HL-60/S4 treated with retinoic acid at 250 ng/mL for 4 days and 3 days (cell line): ENCODE results near the gene ZNF469.

ENCODE experiments used
- in situ Hi-C: fragments of 300-500 bp; cut with MboI; formaldehyde crosslinking; loops from 2 replicates; pipeline ENCODE4 v1.7.0; 2022; ENCODE audit warnings: low sequenced_read_pairs

Gene ZNF469

DNA sequence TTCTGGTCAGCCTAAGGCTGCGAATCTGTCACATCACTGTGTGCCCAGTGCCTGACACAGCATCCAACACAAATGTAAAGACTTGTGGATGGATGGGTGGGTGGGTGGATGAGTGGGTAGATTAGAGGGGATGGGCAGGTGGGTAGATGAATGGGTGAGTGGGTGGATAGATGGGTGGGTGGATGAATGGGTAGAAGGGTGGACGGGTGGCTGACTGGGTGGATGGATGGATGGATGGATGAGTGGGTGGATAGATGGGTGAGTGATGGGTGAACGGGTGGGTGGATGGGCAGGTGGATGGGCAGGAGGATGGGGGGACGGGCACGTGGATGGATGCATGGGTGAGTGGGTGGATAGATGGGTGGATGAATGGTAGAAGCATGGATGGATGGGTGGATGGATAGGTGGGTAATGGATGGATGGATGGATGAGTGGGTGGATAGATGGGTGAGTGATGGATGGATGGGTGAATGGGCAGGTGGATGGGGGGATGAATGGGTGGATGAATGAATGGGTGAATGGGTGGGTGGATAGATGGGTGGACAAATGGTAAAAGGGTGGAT is 39.2 kb downstream of the ZNF469 start:
- in situ Hi-C loops, result no loop called here

DNA sequence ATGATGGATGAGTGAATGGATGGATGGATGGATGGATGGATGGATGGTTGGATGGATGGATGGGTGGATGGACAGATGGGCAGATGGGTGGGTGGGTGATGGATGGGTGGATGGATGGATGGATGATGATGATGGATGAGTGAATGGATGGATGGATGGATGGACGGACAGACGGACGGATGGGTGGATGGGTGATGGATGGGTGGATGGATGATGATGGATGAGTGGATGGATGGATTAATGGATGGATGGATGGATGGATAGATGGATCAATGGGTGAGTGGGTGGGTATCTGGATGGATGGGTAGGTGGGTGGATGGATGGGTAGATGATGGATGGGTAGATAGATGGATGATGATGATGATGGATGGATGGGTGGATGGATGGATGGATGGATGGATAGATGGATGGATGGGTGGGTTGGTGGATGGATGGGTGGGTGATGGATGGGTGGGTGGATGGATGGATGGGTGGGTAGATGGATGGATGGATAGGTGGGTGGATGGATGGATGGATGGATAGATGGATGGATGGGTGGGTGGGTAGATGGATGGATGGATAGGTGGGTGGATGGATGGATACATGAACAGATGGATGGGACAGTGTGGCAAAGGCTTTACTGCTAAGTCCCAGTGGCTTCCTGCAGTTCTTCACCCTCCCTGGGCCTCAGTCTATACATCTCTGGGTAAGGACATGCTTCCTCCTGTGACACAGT is 40.1 kb downstream of the ZNF469 start:
- in situ Hi-C loops, result no loop called here

DNA sequence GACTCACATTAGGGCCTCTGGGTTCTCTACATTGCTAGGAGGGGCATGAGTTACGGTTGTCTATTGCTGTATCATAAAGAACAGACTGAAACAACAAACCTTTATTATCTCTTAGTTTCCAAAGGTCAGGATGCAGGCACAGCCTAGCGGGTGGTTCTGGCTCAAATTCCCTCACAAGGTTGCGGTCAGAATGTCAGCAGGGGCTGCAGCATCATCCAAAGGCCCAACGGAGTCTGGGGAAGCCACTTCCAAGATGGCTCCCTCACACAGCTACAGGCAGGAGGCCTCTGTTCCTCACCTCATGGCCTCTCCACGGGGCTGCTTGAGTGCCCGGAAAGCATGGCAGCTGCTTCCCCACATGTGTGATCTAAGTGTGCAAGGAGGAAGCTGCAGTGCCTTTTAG is 40.7 kb downstream of the ZNF469 start:
- in situ Hi-C loops, result no loop called here

DNA sequence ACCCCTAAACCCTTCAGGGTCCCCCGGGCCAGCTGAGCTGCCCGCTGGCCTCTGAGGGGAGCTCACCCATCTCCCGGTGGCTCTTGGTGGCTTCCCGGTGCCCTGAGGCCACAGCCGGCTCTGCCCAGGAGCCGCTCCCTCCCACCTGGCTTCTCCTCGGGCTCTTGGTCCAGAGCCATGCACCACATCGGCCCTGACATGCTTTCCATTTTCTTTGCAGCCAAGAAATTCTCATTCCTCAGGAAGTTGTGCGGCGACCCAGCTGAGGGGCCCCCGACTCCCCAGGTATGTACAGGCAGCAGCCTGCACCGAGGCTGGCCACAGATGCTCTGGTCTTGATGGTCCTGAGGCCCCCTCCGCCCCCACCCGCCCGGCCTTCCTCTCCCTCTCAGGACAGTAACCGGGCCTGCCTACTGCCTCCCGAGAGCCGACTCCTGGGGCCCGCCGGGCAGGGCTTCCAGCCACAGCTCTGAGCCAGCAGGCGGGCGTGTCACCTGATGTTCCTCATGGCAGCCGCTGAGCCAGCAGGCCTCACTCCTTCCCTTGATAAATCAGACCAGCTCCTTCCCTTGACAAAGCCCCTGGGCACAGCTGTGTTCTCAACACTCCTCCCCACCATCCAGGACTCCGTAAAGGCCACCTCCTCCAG is 42.0 kb downstream of the ZNF469 start:
- in situ Hi-C loops, result no loop called here

DNA sequence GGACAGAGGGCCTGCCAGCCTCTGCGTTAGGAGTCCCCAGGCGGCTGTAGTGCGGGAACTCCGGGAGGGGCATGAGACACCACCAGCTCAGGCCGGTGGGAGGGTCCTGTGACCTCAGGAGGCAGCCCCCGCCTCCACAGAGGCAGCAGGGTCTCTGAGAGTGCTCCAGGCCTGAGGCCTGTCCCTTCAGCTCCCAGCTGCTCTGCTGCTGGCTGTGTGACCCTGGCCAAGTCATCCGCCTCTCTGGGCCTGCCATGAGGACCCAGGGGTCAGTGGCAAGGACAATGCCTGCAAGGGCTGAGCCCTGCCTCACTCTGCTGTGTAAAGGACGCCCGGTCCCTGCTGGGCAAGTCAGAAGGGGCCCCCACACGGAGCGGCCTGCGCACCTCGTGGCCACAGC is 43.3 kb downstream of the ZNF469 start:
- in situ Hi-C loops, result no loop called here

DNA sequence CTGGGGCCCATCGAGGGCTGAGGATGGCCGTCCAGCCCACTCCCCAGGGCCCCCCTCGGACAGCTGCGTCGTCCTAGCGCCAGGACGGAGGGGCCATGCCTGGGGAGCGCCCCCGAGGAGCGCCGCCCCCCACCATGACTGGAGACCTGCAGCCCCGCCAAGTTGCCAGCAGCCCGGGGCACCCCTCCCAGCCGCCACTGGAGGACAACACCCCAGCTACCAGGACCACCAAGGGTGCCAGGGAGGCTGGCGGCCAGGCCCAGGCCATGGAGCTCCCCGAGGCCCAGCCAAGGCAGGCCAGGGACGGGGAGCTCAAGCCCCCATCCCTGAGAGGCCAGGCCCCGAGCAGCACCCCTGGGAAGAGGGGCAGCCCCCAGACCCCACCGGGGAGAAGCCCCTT is 44.6 kb downstream of the ZNF469 start:
- in situ Hi-C loops, result no loop called here

DNA sequence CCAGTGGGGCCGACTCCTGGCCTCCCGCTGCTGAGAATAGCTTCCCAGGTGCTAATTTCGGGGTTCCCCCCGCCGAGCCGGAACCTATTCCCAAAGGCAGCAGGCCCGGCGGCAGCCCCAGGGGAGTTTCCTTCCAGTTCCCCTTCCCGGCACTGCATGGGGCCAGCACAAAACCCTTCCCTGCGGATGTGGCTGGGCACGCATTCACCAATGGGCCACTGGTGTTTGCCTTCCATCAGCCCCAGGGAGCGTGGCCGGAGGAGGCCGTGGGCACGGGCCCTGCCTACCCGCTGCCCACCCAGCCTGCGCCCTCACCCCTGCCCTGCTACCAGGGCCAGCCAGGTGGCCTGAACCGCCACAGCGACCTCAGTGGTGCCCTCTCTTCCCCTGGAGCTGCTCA is 45.4 kb downstream of the ZNF469 start:
- in situ Hi-C loops, result no loop called here

DNA sequence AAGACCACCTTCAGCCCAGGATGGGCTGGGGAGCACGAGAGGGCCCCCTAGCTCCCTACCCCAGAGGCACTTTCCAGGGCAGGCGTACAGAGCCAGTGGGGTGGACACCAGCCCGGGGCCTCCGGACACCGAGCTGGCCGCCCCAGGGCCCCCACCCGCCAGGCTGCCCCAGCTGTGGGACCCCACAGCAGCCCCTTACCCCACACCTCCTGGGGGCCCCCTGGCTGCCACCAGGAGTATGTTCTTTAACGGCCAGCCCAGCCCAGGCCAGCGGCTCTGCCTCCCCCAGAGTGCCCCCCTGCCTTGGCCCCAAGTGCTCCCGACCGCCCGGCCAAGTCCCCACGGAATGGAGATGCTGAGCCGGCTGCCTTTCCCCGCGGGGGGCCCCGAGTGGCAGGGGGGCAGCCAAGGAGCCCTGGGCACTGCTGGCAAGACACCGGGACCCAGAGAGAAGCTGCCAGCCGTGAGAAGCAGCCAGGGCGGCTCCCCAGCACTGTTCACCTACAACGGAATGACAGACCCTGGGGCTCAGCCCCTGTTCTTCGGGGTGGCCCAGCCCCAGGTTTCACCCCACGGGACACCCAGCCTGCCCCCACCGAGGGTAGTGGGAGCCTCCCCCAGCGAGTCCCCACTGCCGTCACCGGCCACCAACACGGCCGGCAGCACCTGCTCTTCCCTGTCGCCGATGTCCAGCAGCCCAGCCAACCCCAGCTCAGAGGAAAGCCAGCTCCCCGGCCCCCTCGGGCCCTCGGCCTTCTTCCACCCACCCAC is 46.0 kb downstream of the ZNF469 start:
- in situ Hi-C loops, result no loop called here

DNA sequence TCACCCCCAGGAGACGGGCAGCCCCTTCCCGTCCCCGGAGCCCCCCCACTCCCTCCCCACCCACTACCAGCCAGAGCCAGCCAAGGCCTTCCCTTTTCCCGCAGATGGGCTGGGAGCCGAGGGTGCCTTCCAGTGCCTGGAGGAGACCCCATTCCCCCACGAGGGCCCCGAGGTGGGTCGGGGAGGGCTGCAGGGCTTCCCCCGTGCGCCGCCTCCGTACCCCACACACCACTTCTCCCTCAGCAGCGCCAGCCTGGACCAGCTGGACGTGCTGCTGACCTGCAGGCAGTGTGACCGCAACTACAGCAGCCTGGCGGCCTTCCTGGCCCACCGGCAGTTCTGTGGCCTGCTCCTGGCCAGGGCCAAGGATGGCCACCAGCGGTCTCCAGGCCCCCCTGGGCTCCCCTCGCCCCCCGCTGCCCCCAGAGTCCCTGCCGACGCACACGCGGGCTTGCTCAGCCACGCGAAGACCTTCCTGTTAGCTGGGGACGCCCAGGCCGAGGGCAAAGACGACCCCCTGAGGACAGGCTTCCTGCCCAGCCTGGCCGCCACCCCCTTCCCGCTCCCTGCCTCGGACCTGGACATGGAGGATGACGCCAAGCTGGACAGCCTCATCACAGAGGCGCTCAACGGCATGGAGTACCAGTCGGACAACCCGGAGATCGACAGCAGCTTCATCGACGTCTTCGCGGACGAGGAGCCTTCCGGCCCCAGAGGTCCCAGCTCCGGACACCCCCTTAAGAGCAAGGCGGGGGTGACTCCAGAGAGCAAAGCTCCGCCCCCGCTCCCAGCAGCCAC is 46.8 kb downstream of the ZNF469 start:
- in situ Hi-C loops, result no loop called here

DNA sequence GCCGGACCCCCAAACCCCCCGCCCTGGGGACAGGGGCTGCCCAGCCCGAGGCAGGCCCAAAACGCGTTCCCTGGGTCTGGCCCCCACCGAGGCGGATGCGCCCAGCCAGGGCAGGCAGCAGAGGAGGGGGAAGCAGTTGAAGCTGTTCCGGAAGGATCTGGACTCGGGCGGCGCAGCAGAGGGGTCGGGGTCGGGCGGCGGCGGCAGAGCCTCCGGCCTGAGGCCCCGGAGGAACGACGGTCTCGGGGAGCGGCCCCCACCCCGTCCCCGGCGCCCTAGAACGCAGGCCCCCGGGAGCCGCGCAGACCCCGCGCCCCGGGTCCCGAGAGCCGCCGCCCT is 47.4 kb downstream of the ZNF469 start:
- in situ Hi-C loops, result no loop called here

DNA sequence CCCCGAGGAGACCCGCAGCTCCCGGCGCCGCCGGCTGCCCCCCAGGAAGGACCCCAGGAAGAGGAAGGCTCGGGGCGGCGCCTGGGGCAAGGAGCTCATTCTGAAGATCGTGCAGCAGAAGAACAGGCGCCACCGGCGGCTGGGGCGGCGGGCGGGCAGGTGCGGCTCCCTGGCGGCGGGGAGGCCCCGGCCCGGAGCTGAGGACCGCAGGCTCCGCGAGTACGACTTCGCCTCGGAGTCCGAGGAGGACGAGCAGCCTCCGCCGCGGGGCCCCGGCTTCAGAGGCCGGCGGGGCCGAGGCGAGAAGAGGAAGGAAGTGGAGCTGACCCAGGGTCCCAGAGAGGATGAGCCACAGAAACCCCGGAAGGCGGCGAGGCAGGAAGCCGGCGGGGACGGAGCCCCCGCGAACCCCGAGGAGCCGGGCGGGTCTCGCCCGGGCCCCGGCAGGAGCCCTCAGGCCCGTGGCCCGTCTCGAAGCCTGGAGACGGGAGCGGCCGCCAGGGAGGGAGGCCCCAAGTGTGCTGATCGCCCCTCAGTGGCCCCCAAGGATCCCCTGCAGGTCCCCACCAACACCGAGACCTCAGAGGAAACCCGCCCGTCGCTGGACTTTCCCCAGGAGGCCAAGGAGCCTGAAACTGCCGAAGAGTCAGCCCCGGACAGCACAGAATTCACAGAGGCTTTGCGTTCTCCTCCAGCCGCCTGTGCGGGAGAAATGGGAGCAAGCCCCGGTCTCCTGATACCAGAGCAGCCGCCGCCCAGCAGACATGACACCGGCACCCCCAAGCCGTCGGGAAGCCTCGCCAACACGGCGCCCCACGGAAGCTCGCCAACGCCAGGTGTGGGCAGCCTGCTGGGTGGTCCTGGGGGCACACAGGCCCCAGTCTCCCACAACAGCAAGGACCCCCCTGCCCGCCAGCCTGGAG is 48.0 kb downstream of the ZNF469 start:
- in situ Hi-C loops, result no loop called here

DNA sequence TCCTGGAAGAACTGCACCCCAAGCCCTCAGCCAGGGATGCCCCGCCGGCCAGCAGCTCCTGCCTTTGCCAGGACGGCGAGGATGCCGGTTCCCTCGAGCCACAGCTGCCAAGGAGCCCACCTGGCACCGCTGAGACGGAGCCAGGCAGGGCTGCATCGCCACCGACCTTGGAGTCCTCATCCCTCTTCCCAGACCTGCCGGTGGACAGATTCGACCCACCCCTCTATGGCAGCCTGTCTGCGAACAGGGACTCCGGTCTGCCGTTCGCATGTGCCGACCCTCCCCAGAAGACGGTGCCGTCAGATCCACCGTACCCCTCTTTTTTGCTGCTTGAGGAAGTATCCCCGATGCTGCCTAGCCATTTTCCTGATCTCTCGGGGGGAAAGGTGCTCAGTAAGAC is 48.9 kb downstream of the ZNF469 start:
- in situ Hi-C loops, result no loop called here

DNA sequence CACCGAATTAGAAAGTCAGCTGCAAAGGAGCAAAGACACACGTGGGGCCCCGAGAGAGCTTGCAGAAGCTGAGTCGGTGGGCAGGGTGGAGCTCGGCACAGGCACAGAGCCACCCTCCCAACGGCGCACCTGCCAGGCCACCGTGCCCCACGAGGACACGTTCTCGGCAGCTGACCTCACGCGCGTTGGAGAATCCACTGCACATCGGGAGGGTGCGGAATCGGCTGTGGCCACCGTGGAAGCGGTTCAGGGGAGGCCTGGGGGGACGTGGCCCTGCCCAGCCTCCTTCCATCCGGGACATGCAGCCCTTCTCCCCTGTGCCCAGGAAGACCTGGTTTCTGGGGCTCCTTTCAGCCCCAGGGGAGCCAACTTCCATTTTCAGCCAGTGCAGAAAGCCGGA is 49.4 kb downstream of the ZNF469 start:
- in situ Hi-C loops, result no loop called here
